ENCODE results near the gene CACNA1B.
"Not testable (repeated sequence)": the region's sequence is repeated elsewhere in the genome, so short reads cannot be mapped to it uniquely, and the experiment has no call there.

The CACNA1B gene

DNA sequence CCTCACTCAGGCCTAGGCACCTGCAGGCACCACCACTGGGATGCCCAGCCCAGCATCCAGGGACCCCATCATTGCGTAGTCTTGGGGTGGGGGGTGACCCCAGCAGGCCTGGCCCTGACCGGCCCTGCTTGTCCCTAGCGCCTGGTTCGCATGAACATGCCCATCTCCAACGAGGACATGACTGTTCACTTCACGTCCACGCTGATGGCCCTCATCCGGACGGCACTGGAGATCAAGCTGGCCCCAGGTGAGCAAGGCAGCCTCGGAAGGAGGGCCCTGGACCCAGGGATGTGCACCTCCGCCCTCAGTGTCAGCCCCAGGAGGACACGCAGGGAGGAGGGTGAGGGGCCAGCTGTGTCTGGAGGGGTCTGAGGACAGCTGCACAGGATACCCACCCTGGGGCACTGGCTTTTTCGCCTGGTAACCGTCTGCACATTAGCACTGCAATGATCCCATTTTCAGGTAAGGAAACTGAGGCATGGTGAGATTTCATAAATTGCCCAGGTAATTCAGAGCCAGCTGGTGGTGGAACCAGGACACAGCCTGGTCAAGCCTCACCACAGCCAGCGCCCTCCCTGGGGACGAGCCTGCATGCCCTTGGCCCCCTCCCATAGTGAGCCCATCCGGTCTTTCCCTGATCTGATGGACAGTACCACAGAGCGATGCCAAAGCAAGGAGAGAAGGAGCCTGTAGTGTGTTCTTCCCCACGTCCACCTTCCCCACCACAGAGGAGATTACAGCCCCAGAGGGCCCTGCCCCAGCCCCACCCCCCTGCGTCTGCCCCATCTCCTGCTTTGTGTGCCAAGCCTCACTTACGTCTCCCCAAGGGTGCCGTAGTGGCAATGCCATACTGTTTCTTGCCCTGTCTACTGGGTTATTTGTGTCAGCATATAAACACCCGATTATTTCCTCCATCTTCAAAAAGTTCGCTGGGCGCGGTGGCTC is 228.3 kb downstream of the CACNA1B start:
- Mint-ChIP-seq H3K4me1 (no peaks in the 10 kb centered on the region), H3K36me3 (no peaks in the 10 kb centered on the region), H3K27ac (no peak overlapping the region), H3K4me3 (no peak overlapping the region), H3K27me3 (no peaks in the 10 kb centered on the region), H3K9me3 (no peaks in the 10 kb centered on the region)
- no peak for DNase-seq
- CTCF ChIA-PET, result no interaction called here

GRCh38 chr9:138107039-138107438 is 229.5 kb downstream of the CACNA1B start:
- H3K4me1 Mint-ChIP-seq, H3K36me3 Mint-ChIP-seq, DNase-seq, H3K27me3 Mint-ChIP-seq, H3K27ac Mint-ChIP-seq, H3K4me3 Mint-ChIP-seq, CTCF ChIA-PET, H3K9me3 Mint-ChIP-seq: not testable (repeated sequence)

DNA sequence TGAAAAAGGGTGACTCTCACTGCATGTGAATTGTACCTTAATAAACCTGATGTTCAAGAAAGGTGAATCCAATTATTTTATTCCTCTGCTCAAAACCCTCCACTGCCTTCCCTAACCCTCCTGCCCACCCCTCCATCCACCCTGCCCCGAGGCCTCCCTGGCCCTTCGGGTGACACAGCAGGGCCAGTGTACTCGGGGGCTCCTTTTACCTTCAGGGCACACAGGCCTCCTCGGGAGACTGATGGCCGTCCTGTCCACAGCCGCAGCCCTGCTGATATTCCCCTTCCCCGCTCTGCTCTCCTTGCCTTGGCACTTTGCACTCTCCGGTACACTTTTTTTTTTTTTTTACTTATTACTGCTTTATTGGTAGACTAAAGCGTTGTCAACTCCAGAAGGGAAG is 234.0 kb downstream of the CACNA1B start:
- Mint-ChIP-seq H3K4me3 (no peak overlapping the region), H3K36me3 (no peaks in the 10 kb centered on the region), H3K9me3 (no peaks in the 10 kb centered on the region), H3K27ac (no peak overlapping the region), H3K4me1 (no peaks in the 10 kb centered on the region), H3K27me3 (no peaks in the 10 kb centered on the region)
- DNase-seq, result no peak
- CTCF ChIA-PET, result no interaction called here

- Mint-ChIP-seq H3K27me3 (no peaks in the 10 kb centered on the region), H3K4me1 (no peaks in the 10 kb centered on the region), H3K9me3 (no peaks in the 10 kb centered on the region), H3K27ac (no peak overlapping the region), H3K36me3 (no peaks in the 10 kb centered on the region), H3K4me3 (no peak overlapping the region)
- no peak for DNase-seq
- CTCF ChIA-PET, result no interaction called here
Observed at GRCh38 chr9:138112090-138112748, 234.6 kb downstream of the CACNA1B start.

DNA sequence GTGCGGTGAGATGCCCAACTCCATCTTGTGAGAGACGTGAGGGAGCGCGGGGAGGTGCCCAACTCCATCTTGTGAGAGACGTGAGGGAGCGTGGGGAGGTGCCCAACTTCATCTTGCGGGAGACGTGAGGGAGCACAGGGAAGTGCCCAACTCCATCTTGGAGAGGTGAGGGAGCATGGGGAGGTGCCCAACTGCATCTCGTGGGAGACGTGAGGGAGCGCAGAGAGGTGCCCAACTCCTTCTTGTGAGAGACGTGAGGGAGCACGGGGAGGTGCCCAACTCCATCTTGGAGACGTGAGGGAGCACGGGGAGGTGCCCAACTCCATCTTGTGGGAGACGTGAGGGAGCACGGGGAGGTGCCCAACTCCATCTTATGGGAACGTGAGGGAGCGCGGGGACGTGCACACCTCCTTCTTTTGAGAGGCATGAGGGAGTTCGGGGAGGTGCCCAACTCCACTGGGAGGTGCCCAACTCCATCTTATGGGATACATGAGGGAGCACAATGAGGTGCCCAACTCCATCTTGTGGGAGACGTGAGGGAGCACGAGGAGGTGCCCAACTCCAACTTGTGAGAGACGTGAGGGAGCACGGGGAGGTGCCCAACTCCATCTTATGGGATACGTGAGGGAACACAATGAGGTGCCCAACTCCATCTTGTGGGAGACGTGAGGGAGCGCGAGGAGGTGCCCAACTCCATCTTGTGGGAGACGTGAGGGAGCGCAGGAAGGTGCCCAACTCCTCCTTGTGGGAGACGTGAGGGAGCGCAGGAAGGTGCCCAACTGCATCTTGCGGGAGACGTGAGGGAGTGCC is 235.4 kb downstream of the CACNA1B start:
- DNase-seq, result no peak
- CTCF ChIA-PET, result no interaction called here
- H3K27me3 Mint-ChIP-seq, result no peaks in the 10 kb centered on the region
- H3K27ac Mint-ChIP-seq, result no peak overlapping the region
- H3K4me1 Mint-ChIP-seq, result no peaks in the 10 kb centered on the region
- no peaks in the 10 kb centered on the region for H3K9me3 Mint-ChIP-seq
- H3K36me3 Mint-ChIP-seq, result no peaks in the 10 kb centered on the region
- no peak overlapping the region for H3K4me3 Mint-ChIP-seq

- H3K36me3 Mint-ChIP-seq, H3K4me3 Mint-ChIP-seq, H3K4me1 Mint-ChIP-seq, CTCF ChIA-PET, H3K27me3 Mint-ChIP-seq, H3K27ac Mint-ChIP-seq, H3K9me3 Mint-ChIP-seq: not testable (repeated sequence)
- peak; percentile 16 for DNase-seq
Observed at GRCh38 chr9:138113701-138114325, 236.2 kb downstream of the CACNA1B start.

GRCh38 chr9:138114501-138115245 is 237.1 kb downstream of the CACNA1B start:
- no peak overlapping the region for H3K27ac Mint-ChIP-seq
- no peaks in the 10 kb centered on the region for H3K27me3 Mint-ChIP-seq
- H3K36me3 Mint-ChIP-seq, result no peaks in the 10 kb centered on the region
- H3K9me3 Mint-ChIP-seq, result no peaks in the 10 kb centered on the region
- CTCF ChIA-PET, result no interaction called here
- peak; percentile 11 for DNase-seq
- no peak overlapping the region for H3K4me3 Mint-ChIP-seq
- H3K4me1 Mint-ChIP-seq, result no peaks in the 10 kb centered on the region

GRCh38 chr9:138115506-138115905 is 237.9 kb downstream of the CACNA1B start:
- CTCF ChIA-PET, result no interaction called here
- Mint-ChIP-seq H3K36me3 (no peaks in the 10 kb centered on the region), H3K9me3 (no peaks in the 10 kb centered on the region), H3K27ac (no peak overlapping the region), H3K4me1 (no peaks in the 10 kb centered on the region), H3K27me3 (no peaks in the 10 kb centered on the region), H3K4me3 (no peak overlapping the region)
- peak; percentile 10 for DNase-seq

GRCh38 chr9:138116521-138116920 is 238.9 kb downstream of the CACNA1B start:
- Mint-ChIP-seq H3K27me3 (no peaks in the 10 kb centered on the region), H3K4me3 (no peak overlapping the region), H3K27ac (no peak overlapping the region), H3K36me3 (no peaks in the 10 kb centered on the region), H3K4me1 (no peaks in the 10 kb centered on the region), H3K9me3 (no peaks in the 10 kb centered on the region)
- CTCF ChIA-PET, result no interaction called here
- peak; percentile 6 for DNase-seq

DNA sequence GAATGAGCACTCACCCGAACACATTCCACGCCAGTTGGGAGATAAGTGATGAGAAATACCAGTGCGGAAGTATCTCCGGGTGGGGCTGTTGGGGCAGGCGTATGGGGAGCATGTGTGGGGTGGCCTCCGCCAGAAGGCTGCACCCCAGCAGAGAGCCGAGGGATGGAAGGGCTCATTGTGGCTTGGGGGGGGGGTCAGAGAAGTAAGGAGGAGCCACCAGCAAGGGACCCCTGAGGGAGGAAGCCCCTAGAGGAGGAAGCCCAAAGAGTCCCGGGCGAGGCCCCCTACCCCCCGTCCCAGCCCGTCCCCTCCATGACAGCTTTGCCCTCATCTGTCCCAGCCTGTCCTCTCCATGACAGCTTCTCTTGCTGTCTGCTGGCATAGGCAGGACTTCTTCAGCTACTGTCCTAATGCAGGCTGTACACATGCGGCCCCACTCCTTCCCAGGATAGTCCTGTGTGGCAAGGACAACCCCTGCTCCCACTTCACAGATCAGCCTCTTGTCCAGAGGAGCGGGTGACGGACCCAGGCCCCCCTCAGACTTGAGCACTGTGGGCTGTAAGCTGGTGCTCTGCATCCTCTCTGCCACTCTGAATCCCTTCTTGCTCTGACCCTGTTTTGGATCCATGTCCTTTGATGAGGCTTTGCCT is 239.6 kb downstream of the CACNA1B start:
- H3K27ac Mint-ChIP-seq, result no peak overlapping the region
- H3K4me3 Mint-ChIP-seq, result no peak overlapping the region
- DNase-seq, result peak; percentile 1
- no peaks in the 10 kb centered on the region for H3K36me3 Mint-ChIP-seq
- H3K9me3 Mint-ChIP-seq, result no peaks in the 10 kb centered on the region
- CTCF ChIA-PET, result no interaction called here
- no peaks in the 10 kb centered on the region for H3K27me3 Mint-ChIP-seq
- no peaks in the 10 kb centered on the region for H3K4me1 Mint-ChIP-seq

DNA sequence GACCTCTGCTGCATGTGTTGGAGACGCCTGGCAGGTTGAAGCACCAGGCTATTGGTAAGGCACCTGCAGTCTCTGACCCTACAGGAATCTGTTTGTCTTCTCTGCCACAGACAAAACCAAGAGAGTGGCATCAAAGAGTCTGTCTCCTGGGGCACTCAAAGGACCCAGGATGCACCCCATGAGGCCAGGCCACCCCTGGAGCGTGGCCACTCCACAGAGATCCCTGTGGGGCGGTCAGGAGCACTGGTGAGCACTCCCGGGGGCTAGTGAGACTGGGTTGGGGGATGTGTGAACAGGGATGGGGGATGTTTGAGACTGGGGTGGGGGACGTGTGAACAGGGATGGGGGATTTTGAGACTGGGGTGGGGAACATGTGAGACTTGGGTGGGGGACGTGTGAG is 240.3 kb downstream of the CACNA1B start:
- CTCF ChIA-PET, result no interaction called here
- H3K4me3 Mint-ChIP-seq, result no peak overlapping the region
- H3K9me3 Mint-ChIP-seq, result no peaks in the 10 kb centered on the region
- no peaks in the 10 kb centered on the region for H3K4me1 Mint-ChIP-seq
- peak; percentile 10 for DNase-seq
- no peaks in the 10 kb centered on the region for H3K36me3 Mint-ChIP-seq
- H3K27ac Mint-ChIP-seq, result no peak overlapping the region
- H3K27me3 Mint-ChIP-seq, result no peaks in the 10 kb centered on the region

DNA sequence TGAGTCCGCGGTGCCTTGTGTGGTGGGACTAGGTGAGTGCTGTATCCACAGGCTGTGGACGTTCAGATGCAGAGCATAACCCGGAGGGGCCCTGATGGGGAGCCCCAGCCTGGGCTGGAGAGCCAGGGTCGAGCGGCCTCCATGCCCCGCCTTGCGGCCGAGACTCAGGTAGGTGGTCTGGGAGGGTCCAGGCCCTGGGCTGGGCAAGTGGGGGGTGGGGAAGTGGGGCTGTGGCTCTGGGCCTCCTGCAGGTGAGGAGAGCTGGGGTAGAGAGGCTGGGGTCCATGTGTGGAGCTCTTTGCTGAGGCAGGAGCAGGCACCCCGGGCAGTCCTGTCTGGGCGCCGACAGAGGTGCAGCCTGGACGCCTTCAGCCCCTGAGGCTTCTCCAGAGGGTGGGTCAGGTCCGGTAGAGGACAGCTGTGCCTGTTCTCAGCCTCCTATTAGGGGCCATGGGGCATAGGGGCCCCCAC is 241.1 kb downstream of the CACNA1B start:
- no peaks in the 10 kb centered on the region for H3K9me3 Mint-ChIP-seq
- DNase-seq, result peak; percentile 11
- H3K27me3 Mint-ChIP-seq, result no peaks in the 10 kb centered on the region
- H3K27ac Mint-ChIP-seq, result no peak overlapping the region
- CTCF ChIA-PET, result no interaction called here
- no peak overlapping the region for H3K4me3 Mint-ChIP-seq
- H3K4me1 Mint-ChIP-seq, result no peaks in the 10 kb centered on the region
- H3K36me3 Mint-ChIP-seq, result no peaks in the 10 kb centered on the region

DNA sequence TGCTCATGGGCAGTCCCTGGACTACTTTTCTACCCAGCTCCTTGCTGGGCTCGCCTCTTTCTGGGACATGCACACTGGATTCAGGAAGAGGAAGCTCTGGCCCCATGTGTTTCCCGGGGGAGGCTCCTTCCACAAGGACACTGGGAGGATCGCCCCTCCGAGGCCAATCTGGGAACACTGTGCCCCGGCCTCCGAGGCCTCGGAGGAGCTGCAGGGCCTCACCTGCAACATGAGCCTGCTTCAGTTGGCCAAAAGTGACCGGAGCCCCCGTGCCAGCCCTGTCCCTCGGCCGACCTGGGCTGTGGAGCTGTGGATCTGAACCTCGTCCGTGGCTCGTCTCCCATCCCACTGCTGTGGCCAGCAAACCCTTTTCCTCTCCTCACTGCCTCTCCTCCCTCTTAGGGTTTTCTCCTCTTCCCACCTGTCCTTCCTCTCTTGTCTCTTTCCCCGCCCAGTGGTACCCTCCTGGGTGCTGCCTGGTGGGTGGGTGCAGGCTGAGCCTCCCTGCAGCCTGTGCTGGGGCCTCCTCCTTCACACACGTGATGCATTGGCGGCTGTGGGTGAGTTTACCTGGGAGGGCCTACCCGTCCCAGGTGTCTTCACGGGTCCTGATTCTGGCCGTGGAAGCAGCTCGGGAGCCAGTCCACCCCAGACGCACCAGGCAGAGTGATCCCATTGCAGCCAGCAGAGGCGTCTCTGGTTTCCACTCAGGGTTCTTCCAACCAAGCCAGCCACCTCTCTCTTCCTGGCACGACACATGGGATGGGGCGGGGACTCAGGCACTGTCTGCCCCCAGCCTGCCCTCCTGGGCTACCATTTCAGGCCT is 241.8 kb downstream of the CACNA1B start:
- DNase-seq, result peak; percentile 13
- Mint-ChIP-seq H3K27me3 (no peaks in the 10 kb centered on the region), H3K4me1 (no peaks in the 10 kb centered on the region), H3K4me3 (no peak overlapping the region), H3K9me3 (no peaks in the 10 kb centered on the region), H3K36me3 (no peaks in the 10 kb centered on the region), H3K27ac (no peak overlapping the region)
- CTCF ChIA-PET, result no interaction called here

Measured in activated naive CD4-positive, alpha-beta T cell treated with anti-CD3 and anti-CD28 coated beads, Interleukin-2, amount 10 ng/mL, durations not matched to agents 7 days and 5 days (primary cell).